Erythroblast (primary cell): ENCODE data around the gene GUCD1.
"Not testable (repeated sequence)": the region's sequence is repeated elsewhere in the genome, so short reads cannot be mapped to it uniquely, and the experiment has no call there.

ENCODE experiments used
- GATA1 ChIP-seq: IDR thresholded peaks from 2 replicates; pipeline ENCODE4 v1.6.1; 2011; ENCODE audit warnings: low read depth, mild to moderate bottlenecking, control low read depth, low read length, moderate library complexity
- POLR2A ChIP-seq: IDR thresholded peaks from 2 replicates; pipeline ENCODE4 v1.6.1; 2011; ENCODE audit warnings: mild to moderate bottlenecking, low read length

DNA sequence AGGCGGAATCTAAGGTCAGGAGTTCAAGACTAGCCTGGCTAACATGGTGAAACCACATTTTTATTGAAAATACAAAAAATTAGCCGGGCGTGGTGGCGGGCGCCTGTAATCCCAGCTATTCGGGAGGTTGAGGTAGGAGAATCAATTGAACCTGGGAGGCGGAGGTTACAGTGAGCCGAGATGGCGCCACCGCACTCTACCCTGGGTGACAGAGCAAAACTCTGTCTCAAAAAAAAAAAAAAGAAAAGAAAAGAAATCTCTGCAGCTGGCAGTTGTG lies 38.6 kb upstream of the GUCD1 start:
- TF ChIP-seq POLR2A, GATA1: not testable (repeated sequence)
